MM.1S (cell line): ENCODE results near the gene GPSM3.

Source experiments
- CTCF ChIP-seq: fragments of 300-600 bp; sonication (generic); IDR thresholded peaks from 2 replicates; pipeline ENCODE4 v1.5.1; 2016; ENCODE audit warnings: antibody characterized with exemption, low read length, mixed read lengths
- EZH2 ChIP-seq: fragments of 300-600 bp; sonication (generic); optimal IDR thresholded peaks from 2 replicates; pipeline ENCODE3; 2017; ENCODE audit warnings: low read depth, mild to moderate bottlenecking, antibody characterized with exemption, low read length, mixed read lengths
- EZH2phosphoT487 ChIP-seq: fragments of 300-600 bp; sonication (generic); IDR thresholded peaks from 2 replicates; pipeline ENCODE4 v1.6.1; 2018; ENCODE audit warnings: antibody characterized with exemption, low read length

- TF ChIP-seq CTCF (no peak), EZH2 (no peak), EZH2phosphoT487 (no peak)
Observed at GRCh38 chr6:32184084-32184640, 8.3 kb downstream of the GPSM3 start, which contains the start of gene AGER.
